Activated gamma-delta T cell treated with anti-CD3 and anti-CD28 coated beads, Interleukin-2, amount 50 U/mL, for 16 hours (primary cell): ENCODE results near the gene RTL1.

Experiments used
- DNase-seq: peaks from one replicate; pipeline ENCODE4 v3.0.0-alpha.2; 2020; ENCODE audit warnings: low read depth

Gene RTL1

DNA sequence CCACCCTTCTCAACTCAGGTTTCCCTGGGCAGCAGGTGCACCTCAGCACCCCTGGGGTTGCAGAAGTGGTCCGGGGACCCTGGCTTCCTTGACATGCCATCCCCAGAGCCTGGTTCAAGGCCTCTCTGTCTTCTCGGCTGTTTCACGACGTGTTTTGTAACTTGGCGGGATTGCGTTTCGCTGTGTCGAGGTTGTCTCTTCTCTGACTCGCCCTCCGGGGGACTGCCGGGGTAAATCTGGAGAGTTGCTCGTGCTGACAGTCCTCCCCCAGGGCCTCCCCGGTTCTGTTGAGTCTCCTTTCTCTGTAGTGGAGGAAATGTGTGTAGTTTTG, 52.0 kb downstream of the RTL1 start:
- DNase-seq = no peak

DNA sequence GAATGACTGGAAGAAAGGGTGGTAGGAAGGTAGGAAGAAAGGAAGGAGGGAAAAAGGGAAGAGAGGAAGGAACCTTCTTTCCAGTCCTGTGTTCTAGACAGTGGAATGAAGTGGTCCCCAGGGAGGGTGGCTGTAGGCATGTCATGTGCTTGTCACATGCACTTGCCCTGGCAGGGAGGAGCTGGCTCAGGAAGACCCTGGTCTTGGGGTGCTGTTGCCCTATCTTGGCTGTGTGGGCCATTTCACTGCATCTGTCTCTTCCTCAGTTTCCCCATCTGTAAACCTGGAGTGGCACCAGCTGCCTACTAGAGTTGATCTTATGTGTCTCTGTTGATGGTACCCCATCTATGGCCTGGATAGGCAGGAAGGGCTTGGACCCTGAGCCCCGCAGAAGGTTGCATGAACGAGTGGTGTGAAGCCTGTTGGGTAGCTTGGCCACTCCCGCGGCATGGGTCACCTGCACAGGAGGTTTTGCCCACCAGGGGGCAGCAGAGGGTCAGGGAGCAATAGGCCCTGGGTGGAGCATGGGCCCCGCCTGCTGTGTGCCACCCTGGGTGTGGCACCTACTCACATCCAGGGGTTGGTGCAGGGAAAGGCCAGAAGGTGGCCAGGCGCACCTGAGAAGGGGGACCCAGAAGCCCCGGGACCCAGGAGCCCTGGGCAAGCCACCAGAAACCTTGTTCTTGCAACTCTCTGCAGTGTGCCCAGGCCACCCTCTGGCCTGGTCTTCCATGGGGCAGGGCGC, 52.5 kb downstream of the RTL1 start:
- DNase-seq = peak; percentile 60

DNA sequence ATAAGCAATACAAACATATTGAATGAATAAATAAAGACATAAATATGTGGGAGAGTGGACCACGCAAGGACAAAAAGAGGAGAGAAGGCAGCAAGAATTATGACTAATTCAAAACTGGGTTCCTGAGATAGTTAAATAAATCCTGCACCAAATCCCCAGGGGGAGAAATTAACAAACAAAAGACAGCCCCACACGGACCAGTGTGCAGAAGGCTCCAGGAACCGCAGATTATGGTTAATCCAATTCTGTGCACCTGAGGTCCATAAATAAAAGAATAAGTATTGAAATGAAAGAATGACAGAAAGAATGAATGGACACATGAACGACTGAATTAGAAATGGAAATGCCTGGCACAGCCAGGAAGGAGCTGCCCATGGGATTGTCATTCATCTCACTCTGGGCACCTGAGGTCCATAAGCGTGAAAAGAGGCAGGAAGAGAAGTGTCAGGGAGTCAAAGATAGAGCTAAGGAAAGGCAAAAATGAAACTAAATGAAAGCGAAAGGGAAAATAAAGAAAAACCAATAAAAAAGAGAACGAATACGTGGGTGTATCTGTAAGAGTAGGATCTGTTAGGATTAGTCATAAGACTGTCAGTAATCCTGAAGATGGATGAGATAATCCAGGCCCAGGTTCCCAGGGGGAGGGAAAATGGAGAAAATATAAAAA, 54.3 kb downstream of the RTL1 start:
- DNase-seq = no peak

DNA sequence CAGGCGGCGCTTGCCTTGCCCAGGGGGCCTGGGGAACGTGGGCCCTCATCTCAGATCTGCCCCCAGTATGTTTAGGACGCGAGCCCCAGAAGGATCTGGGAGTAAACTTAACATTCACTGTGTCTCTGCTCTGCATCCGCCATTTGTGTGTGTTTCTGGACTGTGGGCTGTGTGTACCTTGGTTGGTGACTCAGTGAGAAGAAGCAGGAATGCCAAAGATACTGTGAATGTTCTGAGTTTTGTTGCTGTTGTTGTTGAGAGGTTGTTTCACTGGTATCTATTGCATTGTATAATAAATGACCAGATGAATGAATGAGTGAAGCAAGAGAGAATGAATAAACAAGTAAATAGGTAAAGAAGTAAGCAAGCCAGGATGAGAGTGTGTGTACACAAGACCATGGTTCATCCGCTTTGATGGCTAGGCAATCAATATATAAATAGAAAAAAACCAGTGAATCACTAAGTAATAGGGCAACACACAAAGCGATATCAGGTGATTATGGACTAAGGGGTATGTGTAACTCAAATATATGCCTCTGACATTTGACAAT, 57.1 kb downstream of the RTL1 start:
- no peak for DNase-seq

DNA sequence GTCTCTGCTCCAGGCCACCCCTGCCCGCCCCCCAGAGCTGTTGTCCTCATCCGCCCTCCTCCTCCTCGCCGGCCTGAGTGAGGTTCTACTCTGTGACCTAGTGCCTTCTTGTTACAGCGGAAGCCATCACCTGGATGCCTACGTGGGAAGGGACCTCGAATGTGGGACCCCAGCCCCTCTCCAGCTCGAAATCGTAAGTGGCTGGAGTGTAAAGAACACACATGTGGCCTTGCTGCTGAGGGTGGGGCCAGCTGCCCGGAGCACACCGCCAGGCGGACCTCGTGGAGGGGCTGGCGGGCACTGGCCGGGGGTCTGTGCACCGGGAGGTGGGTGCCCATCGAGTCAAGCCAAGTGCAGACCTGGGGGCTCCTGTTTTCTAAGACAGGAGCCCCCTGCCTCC, 58.2 kb downstream of the RTL1 start:
- no peak for DNase-seq

DNA sequence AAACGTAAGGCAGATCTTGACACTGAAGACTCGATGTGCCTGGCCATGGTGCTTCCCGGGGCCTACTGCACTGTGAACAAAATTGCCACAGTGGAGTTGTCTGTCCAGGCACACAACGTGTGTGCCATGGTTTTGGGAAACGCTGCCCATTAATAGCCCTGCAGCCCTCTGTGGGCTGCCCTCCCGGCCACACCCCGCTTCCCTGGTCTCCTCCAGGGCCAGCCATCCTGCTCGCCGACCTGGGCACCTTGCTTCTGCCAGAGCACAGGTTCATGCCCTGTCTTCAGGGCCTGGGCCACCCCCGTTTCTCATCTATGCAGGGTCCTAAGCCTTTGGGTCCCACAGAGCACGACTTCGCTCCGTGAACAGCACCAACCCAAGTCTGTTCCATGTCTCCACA, 58.7 kb downstream of the RTL1 start:
- DNase-seq = no peak

DNA sequence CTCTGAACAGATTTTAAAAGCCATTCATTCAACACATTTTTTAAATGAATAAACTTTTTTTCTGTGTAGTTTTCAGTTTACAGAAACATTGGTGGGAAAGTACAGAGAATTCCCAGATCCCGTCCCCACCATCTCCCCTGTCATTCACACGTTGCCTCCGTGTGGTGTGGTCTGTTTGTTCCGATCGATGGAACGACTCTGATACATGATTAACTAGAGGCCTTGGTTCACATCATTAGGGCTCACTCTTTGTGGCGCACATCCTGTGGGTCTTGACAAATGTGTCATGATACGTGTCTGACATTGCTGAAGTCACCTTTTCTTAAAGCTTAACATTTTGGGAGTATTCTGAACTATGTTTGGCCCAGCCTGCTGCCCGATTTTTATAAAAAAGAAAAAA, 59.1 kb downstream of the RTL1 start:
- DNase-seq = no peak

DNA sequence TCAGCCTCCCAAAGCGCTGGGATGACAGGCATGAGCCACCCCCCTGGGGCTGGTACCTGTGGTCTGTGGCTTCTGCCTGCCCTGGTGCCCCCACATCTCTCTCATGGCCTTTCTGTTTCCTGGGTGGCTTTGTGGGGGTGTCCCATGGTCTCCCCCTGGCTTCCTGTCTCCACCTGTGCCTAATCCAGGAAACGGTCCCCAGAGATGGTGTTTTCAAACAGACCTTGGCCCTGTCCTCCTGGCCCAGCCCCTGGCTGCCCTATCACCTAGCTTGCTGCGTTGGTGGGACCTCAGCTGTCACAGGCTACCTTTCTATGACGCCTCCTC, 59.5 kb downstream of the RTL1 start:
- no peak for DNase-seq

DNA sequence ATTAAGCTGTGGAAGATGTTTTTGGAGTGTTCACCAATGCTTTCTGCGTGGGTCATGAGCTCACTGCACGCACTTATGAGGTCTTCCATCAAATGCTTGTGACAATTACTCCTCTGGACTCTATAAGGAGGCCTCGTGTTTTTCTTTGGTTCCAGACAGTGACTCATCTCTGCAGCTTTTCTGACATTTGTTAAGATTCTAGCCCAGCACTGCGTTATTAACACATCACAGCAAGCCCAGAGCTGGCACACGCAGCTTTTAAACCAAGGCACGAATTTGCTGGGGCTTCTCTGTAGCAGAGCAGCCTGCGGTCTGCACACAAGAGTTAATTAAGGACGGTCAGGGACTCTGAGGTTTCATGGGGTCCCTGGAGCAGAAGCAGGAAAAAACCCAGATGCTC, 60.7 kb downstream of the RTL1 start:
- no peak for DNase-seq

DNA sequence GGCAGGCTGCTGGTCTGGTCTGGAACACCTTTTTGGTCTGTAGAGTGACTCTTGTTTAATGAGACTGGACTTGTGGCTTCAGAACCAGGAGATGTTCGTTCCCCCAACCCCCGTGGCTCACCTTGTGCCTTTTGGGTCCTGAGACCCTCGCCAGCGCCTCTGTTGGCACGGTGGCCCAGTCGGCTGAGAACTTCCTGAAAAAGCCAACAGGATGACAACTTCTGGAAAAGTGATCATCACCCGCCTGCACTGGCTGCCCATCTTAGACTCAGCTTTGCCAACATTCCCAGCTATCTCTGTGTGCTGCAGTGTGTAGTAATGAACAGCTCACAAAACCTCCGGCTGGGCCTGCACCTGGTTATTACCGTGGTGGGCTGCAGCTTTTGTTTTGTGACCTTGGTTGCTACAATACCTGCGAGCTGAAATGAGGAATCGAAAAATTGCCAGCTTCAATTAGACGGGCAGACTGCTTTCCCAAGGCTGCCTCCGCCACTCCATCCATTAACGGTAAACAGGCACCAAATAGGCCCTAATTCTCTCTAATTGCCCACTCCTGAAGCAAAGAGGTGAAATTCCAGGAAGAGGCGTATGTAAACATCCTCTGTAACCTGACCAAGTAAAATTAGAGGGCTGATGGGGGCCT, 61.6 kb downstream of the RTL1 start:
- DNase-seq = no peak

DNA sequence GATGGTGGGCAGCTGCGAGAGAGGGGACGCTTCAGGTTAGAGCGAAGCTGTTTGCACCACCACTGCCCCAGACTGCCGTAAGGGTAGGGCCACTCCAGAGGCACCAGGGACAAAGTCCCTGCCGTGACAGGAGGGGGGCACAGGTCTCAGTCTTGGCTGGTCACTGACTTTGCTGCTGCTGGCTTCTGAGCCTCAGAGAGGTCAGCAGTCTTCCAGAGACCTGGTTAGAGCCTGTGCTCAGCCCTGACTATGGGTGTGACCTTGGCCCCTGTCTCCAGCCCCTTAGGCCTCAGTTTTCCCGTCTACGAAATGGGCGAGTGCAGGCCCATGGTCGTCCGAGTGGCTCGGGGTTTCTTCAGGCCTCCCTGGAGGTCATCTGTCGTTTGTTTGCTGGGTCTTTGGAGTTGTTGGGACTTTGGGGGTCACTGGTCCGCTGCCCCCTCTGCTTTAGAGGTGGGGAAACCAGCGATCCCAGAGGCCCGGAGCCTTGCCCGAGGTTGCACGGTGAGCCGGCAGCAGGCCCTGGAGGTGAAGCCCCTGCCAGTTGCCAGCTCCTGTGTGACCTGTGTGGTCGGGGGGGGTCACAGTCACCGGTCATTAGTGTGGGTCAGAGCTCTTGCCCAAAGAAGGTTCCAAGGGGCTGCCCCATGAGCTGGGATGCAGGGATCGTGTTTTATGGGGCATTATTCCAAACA, 62.3 kb downstream of the RTL1 start:
- DNase-seq = no peak

DNA sequence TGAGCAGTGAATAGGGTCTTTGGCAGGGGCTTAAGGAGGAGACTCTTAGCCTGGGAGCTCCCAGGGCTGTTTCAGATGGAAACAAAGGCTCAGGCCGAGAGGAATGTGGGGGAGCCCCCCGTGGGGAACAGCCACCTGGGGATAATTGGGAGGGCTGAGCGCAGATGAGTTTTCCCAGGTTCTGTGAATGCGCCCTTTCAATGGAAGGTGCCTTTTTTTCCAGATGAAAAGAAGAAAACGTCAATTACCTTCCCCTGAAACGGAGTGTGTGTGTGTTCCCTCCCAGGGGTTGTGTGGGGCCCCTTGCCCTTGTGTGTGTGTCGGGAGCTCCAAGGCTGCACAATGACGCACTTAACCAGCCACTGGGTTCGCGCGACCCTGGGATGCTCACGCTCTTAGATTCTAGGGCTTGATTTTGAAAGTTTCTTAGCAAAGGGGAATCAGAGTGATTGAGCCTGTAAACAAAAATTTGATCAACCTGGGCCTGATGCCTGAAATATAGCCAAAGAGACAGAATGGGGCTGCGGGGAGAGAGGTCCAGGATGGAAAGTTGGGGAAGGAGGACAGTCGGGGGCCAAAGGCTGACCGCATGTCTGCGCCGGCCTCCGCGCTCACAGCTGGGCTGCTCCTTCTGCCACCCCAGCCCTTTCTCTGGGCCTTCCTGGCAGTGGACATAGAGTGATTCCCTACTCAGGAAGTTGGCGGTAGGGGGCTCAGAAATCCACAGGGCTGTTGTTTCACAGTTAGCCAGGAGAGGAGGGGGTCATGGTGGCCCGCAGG, 63.0 kb downstream of the RTL1 start:
- no peak for DNase-seq

DNA sequence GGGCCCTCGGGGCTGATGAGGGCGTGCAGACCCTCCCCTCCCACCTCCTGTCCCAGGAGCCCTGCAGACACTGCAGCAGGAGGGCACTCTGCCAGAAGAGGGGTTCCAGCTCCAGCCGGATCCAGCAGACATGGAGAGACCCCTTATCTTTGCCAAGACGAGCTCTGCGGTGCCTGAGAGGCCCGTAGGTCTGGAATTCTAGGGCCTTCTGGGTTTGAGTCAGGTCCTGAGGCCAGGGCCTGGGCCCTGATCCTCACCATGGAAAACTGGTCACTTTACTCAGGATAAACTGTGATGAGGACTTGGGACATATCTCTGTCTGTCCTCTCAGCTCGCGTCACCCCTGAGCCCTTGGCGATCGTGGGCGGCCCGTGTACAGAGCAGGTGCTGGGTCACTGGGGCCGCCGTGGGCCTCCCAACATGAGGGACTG, 63.8 kb downstream of the RTL1 start:
- DNase-seq = no peak

DNA sequence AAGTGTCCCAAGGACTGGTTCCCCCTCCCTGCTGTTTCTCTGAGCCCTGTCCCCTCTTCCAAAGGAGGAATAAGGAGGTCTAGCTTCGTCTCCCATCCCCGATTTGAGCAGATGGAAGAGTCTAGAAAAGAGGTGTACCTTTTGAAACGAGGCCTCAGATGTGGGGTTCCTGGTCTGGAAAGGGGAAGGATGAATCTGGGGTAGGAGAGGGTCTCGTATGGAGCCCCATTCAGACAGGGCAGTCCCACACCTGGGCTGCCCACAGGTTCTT, 64.3 kb downstream of the RTL1 start:
- DNase-seq = no peak

DNA sequence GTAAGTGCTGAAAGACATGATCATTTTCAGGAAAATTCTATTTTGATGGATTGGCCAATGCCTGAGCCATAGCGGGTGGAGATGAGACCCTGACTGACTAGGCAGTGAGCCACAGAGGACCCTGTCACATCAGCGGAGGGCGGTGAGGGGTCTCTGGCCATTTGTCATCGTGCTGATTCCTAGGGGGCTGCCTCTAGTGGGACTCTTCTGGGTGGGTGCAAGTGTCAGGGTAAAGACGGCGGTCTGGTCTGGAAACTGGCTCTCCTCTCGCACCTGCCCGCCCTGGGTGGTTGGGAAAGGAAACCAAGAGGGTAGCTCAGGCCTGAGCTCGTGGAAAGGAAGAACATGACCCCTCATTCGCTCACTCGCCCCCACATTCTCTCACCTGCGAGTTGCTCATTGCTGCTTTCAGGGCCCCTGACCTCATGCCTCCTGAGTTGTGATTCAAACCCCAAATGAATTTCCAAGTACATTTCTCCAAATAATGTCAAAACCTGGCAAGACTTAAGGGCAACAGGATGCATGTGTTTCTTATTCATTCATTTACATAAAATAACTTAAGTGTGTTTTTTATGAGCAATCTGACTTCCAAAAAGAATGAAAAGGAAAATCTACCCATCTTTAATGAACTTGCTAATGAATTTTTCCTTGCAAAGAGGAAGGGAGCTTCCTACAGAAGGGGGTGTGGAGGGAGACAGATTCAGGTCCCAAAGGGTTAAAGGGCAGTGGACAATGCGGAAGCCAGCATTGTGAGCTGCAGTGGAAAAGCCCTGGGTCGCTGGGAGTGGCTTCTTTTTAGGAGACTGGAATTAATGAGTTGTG, 64.8 kb downstream of the RTL1 start:
- no peak for DNase-seq

DNA sequence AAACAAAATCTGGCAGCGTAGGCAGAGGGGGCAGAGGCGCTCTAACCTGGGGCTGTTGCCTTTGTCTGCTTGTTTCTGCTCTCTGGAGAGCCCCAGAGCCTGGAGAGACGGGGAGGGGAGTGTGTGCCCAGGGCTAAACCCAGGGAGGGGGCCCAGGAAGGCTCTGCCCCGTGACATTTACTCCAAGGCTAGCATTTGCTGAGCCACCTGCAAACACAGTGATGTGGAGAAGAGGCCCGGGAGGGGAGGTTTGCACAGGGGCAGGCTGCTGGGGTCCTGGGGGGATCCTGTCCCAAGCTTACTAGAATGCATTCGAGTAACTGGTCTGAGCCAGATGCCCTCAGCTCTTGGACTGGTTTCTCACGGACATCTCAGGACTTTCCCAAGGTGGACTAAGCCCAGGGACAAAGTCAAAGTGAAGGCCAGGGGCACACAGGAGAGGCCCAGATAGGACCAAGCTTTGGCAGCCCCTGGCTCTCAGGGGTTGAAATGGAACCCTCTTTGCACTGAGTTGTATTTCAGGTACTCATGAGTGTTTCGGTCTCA, 65.6 kb downstream of the RTL1 start:
- DNase-seq = no peak

DNA sequence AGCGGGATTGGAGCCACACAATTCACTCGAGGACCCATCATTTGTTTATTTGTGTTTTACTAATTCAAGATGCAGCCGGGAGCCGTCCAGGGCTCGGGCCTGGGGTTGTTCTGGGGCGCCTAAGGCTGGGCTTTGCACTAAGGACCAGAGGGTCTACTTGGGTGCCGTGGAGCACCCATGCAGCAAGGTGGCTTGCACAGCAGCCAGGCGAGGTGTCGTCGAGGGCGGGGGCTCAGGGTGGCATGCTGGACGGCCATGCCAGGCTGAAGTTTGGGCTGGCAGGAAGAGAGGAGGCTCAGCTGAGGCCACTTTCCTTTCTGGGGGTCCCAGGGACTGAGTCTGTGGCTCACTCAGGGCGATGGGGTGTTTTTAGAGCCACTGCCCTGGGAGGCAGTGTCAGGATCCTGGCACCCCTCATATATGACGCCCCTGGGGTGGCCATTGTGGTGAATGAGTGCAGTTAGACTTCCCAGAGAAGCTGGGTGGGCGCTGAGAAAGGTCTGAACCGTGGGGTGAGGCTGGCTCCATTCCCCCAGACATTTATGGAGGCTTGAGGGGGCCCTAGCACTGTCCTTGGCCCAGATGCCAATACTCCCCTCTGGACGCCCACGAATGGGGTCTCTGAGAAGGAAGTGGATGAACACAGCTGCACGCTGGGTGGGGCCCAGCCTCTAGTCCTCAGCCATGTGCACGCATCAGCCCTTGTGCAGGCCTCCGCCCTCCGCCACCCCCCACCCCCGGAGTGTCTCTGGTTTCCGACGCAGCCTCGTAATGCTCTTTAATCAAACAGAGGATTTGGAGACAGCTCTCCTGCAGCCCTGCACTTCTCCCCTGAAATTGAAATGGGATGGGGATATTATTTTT, 66.3 kb downstream of the RTL1 start:
- DNase-seq = no peak

DNA sequence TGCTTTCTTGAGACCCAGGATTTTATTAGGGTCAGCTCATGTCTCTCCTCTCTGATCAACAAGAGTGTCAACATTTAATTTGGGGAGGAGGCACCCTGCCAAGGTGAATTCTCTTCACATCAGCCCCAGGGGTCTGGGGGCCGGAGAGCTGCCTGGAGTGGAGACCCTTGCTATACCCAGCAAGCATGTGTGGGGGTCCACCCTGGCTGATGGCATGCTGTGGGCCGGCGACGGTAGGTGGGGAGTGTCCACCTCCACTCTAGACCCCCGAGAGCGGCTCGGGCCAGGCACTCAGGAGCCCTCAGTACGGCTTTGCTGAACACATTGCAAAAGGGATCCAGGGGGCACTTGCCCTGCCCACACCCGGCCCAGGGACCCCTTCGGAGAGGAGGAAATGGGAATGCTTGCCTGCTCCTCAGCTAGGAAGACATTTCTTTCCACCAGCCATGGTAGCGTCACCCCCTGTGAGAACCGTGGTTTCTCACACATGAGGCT, 67.2 kb downstream of the RTL1 start:
- DNase-seq = no peak

DNA sequence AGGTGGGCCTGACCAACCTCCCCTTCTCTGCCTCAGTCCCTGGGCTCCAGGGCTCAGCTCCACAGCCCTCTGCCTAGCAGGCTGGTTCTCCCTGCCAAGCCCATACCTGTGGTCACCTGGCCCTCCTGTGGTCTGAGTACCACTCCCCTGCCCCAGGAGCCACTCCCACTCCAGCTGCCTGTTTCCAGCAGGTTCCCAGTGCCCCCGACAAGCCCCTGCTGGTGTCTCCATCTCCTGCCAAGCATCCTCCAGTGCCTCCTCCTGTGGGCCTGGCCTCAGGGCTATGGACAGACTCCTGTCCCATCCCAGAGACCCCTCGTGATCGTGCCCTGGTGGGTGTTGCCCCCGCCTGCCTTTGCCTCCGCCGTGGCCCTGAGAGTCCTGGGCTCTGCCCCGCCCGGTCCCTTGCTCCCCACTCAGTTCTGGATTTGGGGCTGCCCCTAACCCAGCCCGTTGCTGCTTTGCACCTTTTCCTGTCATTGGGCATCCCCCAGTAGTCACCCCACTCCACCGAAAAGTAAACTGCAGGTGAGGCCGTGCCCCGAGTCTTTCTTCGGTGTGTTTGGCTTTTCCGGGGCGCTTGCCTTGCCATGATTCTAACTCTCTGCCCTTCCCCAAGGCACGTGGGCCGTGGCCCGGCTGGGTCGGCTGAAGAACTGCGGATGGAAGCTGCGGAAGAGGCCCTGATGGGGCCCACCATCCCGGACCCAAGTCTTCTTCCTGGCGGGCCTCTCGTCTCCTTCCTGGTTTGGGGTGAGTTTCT, 67.8 kb downstream of the RTL1 start:
- no peak for DNase-seq
